Activated T-helper 9 cell treated with anti-CD3 and anti-CD28 coated beads, Interleukin-2, amount 50 U/mL, for 16 hours (primary cell): Measurements from ENCODE around the gene SUFU.

Source experiments
- DNase-seq: peaks from one replicate; pipeline ENCODE4 v3.0.0-alpha.2; 2020; ENCODE audit warnings: low read depth

Gene SUFU

DNA sequence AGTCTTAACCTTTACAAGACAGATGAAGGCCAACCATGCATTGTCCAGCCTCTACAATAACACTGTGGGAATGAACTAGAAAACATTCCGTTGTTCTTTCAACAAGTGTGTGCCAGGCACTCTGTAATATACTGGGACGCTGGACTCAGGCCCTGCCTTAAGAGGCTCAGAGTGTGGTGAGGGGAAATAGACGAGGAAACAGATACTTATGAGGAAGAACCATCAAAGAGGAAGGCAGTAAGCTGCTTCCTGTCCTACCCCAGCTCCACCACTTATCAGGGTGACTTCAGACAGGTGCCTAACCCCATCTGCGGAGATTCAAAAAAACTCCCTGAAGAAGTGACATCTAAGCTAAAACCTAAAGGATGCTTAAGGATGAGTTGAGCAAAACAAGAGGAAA, 131.6 kb downstream of the SUFU start:
- DNase-seq, result no peak

DNA sequence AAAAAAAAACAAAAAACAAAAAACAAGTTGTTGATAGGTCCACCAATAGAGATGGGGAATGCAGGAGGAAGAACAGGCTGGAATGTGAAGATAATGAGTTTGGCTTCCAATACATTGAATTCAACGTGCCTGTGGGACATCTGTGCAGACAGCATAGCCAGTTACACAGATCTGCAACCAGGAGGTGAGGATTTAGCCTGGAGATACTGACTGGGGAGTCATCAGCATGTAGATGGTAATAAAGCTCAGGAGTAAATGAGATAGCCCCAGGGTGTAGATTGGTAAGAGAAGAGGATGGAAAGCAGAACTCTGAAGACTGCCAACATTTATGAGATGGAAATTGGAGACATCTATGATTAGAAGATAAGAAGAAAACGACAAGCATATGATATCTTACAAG, 135.8 kb downstream of the SUFU start:
- no peak for DNase-seq

DNA sequence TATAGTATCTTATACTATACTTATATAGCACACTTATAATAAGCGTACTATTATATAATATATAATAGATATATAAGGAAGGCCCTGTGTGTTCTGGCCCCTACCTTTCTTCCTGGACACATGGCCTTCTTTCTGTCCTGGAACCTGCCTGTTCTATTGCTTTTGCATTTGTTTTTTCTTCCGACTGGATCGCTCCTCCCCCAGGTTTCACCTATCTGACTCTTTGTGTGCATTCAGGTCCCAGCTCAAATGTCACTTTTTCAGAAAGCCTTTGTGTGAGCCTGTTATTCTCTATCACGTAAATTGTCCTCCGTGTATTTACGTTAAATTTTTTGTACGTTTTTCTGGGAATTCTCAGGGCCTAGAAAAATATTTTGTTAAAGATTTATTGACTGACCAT, 137.6 kb downstream of the SUFU start:
- DNase-seq, result no peak

DNA sequence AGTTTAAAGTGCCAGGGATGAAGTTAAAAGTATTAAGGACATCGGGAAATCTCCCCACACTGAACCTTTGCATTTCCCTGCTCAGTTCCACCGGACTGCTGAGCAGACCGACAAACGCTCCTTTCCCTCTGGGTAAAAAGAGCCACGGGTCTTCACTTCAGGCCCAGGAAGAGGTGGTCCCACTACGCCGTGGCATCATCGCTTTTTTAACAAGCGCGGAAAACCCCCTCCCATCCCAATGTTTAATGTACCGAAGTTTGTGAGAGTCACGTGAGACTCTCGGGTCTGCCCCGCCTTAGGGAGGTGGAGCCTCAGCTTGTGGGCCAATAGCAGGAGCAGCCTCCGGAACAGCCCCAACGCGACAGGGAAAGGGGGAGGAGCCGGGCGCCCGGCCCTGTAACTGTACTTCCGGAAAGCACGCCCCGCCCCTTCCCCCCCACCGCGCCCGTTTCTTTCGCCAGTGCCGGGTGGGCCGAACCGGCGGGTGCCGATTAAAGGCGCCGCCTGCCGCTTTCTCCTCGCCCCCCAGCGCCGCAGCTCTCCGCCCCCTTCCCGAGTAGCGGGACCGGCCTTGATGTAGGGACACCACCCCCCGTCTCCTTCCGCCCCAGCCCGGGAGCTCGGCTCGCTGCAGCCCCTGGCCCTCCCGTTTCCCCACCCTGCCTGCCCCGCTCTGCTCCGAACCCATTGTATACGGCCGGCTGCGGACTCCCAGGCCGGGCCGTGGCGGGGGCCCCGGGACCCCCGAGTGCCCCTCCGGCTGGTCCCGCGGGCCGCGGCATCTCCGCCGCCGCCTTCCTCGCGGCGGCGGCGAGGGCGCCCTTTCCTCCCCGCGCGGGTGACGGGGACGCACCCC, 138.3 kb downstream of the SUFU start:
- peak; percentile 96 for DNase-seq

DNA sequence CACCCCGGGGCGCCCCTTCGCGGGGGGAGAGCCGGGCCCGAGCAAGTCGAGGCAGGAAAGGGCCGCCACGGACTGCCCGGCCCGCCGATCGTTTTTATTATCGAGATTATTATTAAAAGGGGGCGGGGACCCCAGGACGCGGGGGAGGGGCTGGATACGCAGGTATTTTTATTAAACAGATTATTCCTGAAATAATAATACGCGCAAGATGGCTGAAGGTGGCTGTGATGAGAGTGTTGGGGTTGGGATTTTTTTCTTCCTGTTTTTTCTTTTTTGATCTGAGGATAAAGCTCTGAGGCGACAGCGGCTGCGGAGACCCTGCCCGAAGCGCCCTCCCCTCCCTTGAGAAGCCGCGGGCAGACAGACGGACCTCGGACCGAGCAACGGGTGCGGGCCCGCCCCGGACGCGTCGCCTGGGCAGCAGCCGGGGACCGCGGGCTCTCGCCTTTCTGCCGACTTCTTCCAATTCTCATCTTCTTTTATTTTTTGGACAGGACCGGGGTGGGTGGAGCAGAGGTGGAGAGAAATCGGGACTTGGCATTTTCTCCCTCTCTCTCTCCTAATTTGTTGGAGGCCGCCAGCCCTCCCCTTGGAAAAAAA, 139.1 kb downstream of the SUFU start:
- DNase-seq, result peak; percentile 44

DNA sequence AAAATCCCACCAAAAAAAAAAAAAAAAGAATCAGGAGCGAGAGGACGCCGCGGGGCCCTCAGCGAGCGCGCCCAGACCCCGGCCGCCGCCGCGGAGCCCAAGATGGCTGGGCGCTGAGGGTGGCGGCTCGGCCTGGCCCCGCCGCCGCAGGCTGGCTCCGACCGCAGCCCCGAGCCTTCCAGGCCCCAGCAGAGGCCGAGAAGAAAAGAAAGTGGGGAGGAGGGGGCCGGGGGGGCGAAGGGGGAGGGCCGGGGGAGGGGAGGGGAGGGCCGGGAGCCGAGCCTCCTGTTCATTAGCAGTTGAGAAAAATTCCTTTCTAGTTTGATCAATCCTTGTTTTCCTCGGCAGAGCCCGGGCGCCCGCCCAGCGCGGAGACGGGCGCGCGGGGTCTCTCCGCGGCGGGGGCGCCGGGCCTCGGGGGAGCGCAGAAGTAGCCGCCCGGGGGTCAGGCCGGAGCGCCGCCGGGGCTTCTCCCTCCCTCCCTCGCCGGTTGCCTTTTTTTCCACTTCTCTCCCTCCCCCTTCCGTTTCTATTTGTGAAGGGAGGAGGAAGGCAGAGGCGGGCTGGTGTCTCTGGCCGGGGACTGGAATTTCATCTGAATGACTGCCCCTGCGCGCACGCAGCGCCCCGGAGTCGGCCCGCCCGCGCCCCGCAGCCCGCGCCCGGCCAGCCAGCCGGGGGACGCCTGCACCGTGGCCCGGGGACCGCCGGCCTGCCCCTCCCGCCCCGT, 139.7 kb downstream of the SUFU start:
- peak; percentile 25 for DNase-seq

DNA sequence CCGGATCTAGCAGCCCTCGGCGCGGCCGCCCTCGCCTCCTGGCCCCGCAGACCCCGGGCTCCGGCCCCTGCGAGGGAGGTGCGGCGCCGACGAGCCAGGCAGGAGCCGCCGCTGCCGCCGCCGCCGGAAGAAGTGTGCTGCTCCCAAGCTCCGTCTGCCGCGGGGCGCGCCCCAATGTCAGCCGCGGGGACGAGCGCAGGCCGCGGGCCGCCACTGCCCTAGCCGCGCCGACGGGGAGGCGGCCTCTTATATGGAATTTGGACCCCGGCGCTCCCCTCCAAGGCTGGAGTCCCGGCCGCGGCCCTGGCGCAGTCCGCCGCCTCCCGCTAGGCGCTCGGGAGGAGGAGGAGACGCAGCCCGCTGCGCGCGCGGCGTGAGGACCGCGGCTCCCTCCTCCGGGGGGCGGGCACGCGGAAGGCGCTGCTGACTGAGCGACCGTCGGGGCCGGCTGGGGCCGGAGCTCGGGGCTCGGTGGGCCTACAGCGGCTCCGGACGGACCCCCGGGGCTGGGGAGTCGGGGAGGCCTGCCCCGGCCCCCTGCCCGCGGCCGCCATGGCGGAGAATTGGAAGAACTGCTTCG, 140.4 kb downstream of the SUFU start, which contains the start of gene TRIM8:
Gene TRIM8 (plus strand): TSS at position 414 of the 580 bp plus-strand sequence. CDS start 139 bp downstream, at position 553.
- DNase-seq, result peak; percentile 44

DNA sequence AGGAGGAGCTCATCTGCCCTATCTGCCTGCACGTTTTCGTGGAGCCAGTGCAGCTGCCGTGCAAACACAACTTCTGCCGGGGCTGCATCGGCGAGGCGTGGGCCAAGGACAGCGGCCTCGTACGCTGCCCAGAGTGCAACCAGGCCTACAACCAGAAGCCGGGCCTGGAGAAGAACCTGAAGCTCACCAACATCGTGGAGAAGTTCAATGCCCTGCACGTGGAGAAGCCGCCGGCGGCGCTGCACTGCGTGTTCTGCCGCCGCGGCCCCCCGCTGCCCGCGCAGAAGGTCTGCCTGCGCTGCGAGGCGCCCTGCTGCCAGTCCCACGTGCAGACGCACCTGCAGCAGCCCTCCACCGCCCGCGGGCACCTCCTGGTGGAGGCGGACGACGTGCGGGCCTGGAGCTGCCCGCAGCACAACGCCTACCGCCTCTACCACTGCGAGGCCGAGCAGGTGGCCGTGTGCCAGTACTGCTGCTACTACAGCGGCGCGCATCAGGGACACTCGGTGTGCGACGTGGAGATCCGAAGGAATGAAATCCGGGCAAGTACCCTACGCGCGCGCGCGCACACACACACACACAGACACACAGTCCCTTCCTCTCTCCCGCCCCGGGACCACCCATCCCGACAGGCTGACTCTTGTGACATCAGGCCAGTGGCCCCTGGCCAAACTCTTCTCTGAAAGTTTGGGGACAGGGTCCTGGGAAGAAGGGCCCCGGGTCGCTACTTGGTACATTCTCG, 141.0 kb downstream of the SUFU start:
- DNase-seq, result peak; percentile 72

DNA sequence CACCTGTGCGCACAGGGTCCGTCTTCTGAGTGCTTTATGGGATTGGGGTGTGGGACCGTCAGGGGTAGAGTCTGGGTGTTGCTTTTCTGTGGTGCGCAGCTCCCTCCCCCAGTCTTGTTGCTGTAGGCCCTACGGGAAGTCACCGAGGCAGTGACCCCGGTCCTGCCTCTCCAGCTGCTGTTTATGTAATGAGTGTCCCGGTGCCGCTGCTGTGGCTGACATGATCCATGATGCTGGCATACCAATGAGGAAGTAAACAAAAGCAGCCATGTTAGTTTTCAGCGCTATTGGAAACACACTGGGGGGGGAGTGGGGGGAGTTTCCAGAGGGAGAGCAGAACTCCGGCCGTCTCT, 141.6 kb downstream of the SUFU start:
- peak; percentile 27 for DNase-seq

DNA sequence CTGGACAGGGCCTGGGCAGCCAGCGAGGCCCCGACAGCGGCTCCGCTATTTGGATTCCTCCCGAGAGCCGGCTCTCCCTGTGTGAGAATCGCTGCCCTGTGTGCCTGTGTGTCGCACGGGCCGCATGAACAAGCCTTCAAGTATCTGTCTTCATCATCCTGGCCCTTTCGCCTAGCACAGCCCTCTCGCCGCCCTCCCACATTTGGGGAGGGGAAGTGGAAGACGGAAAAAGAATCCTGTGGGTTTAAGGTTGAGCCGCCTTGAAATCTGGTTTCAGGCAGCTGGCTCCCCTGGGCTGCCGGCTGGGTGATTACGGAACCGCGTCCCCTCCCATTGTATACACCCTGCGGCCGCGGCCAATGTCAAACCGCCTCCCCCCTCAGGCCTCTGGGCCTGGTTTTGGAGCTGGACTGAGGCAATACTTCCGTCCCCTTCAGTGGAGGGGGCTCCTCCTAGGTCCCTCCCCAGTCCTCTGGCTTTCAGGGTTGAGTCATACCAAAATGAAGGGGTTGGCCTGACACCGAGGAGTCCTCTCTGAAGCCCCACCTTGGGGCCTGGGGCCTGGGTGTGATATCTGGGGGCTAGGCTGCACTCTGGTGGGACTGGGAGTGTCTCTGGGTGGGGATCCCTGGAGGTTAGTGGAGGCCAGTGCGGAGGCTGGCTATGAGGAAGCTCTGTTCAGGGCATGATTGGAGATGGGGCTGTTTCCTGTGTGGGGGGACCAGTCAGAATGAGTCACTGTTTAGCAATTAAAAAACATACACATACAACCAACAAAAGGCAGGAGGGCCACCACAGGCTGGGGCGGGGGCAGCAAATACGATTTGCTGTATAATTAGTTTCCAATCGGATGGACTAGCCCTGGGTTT, 142.2 kb downstream of the SUFU start:
- DNase-seq, result peak; percentile 64

DNA sequence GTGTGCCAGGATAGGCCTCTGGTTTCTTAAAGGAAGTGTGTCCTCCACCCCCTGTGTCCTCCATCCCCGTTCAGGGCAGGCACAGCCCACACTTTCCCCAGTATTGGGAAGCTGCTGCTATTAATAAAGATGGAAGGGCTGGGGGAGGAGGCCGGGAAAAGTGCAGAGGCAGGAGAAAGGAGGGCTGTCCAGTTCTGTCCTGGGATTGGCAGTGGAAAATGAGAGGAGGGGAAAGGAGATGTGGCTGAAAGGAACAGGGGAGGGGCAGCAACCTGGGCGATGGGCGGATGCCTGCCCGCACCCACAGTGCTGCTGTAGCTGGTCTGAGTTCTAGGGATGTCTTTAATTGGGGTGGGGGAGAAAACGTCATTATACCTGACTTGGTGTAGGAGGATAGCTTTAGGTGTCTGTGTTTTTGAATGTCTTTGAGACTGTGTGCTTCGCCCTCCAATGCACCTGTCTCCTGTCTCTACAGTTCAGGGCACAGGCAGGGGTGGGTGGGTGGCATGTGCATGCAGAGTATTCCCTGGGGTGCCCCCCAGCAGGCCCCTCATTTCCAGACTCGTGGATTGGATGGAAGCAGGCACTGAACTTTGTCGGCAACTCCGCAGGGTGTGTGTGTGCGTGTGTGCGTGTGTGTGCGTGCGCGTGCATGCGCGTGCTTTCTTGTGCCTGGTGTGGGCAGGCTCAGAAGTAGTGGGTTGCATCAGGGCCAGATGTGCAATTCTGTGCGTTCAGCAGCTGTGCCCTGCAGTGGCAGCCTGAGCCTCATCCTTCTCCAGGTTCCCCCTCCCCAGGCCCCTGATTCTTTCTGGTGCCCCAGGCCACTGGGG, 143.1 kb downstream of the SUFU start:
- DNase-seq, result peak; percentile 43

DNA sequence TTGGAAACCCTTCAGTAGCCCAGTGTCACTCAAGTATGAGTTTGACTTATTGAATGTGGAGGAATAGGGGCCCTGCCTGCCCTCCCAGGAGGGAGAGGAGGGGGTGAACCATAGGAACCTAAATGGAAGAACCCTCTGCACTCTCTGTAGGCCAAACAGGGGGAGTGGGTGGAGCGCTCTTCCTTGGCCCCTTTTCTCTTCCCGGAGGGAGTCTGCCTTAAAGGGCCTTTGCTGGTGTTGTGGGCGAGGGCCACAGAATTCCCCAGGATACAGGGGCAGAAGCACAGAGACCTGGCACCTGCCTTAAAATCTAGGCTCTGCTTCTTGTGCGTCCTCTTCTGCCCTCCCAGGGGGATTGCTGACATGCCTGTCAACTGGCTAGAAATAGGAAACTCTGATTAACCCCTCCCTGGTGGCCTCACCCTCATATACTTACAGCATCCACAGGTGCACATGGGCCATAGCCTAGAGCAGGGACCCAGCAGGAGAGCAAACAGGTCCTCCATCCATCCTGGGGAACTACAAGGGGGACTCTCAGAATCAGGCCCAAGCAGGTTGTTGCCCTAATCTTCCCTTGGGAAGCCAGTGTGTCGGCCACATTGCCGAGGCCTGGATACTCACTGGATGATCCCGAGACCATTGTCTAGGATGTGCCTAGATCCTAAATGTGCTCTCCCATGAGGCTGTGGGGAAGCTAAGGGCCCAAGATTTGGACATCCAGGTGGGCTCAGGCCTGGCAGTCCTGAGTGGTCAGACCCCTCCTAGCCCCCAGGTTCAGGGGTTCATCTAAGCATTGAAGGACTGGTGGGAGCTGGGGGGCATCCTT, 143.9 kb downstream of the SUFU start:
- DNase-seq, result no peak

DNA sequence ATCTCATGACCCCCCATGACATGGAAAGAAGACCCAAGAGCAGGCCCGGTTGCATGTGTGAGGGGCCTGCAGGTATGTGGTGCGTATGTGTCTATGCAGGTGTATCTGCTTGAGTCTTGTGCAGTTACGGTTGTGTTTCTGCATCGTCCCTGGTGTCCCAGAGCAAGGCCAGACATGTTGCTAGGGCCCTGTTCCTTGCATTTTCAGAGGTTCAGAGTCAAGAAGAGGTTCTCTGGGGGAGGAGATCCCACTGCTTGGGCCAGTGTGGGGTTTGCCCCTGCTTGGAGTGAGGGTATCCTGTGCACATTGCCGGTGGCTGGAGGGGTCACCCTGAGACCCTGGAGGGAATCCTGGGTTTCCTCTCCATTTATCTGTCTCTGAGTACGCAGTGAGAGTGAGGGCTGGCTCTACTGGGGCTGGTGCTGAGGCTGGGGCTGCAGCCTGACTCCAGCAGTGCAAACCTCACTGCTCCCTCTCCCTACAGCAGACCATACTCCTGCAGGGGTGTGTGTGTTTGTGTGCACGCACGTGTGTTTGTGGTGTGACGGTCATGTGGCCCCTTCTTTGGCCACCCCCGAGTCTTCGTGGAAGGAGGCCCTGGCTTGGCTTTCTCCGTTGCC, 144.6 kb downstream of the SUFU start:
- DNase-seq, result no peak

DNA sequence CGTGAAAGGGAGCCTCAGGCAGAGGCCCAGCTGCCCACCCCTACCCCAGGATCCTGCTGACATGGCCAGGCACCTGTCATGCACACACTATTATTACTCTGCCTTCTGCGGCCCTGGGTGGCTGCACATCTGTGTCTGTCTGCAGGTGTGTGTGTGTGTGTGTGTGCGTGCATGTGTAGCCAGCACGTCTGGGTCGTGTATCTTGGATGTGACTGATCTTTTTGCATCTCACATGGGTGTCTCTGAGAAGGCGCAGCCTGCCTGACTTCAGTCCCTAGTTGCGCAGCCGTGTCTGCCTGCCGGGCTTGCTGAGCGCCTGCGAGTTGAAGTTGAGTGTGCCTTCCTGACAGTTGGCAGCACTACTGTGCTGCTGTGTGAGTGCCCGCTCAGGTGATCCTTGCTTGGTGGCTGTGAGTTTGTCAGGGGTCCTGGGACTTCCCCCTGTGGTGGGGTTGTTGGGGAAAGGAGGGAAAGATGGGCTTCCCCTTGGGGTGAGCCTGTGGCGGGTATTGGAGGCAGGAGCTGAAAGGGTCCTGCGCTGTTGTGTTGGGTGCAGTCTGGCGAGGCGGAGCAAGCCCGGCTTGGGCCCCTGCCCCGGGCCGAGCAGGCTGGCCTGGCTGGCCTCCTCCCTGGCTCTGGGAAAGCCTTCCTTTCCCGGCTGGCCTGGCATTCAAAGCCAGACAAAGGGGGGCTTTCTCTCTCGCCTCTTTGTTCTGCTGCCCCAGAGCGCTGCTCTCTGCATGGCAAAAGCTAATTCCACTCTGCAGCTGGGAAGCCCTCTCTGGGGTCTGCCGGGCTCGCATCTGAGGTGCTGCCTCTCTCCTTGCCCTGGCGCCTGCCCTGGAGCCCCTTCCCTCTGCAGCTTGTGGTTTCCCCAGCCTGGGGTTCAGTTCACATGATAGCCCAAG, 145.4 kb downstream of the SUFU start:
- DNase-seq, result no peak

DNA sequence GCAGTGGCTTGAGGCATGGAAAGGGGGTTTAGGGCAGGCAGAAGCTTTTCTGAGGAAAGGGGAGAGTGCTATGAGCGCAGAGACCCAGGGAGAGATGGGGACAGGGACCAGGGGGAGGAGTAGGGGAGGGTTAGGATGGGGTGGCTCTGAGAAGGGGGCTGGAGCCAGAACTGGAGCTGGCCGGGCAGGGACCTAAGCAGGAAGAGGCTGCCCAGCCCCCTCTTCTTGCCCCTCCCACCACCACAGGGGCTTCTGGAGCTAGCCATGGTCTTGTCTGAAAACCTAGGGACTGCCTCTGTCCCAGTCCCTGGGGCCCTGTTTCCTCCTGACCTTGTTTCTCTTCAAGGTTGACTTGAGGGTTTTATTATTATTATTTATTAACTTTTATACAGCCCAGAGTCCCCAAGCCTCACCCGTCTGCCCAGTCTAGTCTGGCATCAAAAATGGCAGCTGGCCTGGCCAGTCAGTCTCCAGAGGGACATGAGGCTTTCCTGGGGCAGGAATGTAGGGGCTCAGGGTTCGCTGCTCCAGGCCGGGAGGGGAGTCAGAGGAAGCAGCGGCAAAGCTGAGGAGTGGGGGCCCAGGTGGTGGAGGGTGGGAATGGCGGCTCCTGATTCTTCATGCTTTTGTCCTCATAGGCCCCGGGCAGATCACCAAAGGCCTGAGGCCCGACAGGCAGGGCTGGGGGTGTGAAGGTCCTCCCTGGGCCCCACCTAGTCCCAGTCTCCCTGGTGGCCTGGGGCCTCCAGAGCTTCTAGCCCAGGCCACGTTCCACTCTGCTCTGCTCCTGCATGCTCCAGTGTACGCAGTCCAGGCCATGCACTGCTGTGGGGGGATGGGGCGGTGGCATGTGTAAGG, 146.3 kb downstream of the SUFU start:
- DNase-seq, result no peak

DNA sequence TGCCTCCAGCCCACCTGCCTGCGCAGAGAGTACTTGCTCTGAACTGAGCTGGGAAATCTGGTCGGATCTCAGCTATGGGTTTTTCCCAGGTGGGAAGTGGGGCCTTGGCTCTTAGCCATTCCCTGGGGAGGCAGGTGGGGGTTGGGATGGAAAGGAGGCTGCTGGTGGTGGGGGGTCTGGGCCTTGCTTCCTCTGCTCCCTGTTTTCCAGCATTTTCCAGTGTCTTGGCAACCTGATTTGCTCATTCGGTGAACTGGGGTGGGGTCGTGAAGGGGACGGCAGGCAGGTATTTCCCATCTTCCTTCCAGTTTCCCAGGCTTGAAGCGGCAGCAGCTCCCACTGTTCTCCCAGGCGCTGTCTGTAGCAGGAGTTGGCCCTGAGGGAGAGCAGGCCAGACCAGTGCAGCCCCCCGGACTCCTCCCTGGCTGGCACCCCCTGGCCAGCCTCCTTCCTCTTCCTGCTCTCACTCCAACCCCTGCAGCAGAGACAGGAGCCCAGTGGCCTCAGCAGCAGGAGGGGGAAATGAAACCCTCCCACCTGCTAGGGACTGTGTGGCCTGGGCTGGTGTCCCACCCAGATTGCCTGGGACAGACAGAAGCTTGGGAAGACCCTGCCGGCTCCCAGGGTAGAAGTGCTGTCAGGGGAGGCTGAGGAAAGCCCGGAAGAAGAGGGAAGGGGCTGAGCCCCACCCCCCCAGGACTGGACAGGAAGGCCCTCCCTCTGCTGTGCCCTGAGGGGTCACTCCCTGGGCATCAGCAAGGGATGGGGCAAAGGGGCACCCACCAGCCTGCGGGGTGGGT, 147.1 kb downstream of the SUFU start:
- DNase-seq, result no peak
